ENCODE data around the gene PCK1. TPM values are rescaled to one million over a fixed set of nuclear protein-coding genes. Genes with fewer than 3 reads are reported as not detected.

The PCK1 gene
- total and polyA plus RNA-seq, 2 of the 13 experiments (the other 11 are each of a cell fraction or from before 2014, with no cell fraction given): 6.5 to 12.6 TPM

- TF ChIP-seq GPBP1L1 (CRISPR knock-in tag; IDR thresholded peaks at IDR 0.05) (no peak), ZNF530 (CRISPR knock-in tag; IDR thresholded peaks at IDR 0.05; ENCODE audit: low read depth) (no peak), FOXM1 (CRISPR knock-in tag; IDR thresholded peaks at IDR 0.05) (no peak), ZBTB39 (CRISPR knock-in tag; IDR thresholded peaks at IDR 0.05) (peak; percentile 85; the same call in 1 of the 2 replicates), ATF2 (CRISPR knock-in tag; IDR thresholded peaks at IDR 0.05) (no peak; the same call in 1 of the 2 replicates), HOXD1 (CRISPR knock-in tag; IDR thresholded peaks at IDR 0.05) (no peak), ZNF772 (CRISPR knock-in tag; IDR thresholded peaks at IDR 0.05) (no peak; the same call in 1 of the 2 replicates), ZNF557 (CRISPR knock-in tag; IDR thresholded peaks at IDR 0.05) (no peak), MBD4 (IDR thresholded peaks at IDR 0.05; ENCODE audit: borderline replicate concordance, low read length) (no peak), ZNF253 (CRISPR knock-in tag; IDR thresholded peaks at IDR 0.05; ENCODE audit: borderline replicate concordance) (no peak), ZNF766 (CRISPR knock-in tag; IDR thresholded peaks at IDR 0.05; ENCODE audit: borderline replicate concordance) (no peak), ZNF317 (CRISPR knock-in tag; IDR thresholded peaks at IDR 0.05) (peak; percentile 55; the same call in 1 of the 2 replicates), ZNF678 (CRISPR knock-in tag; IDR thresholded peaks at IDR 0.05) (no peak), NFKBIZ (CRISPR knock-in tag; IDR thresholded peaks at IDR 0.05) (no peak), ZBTB1 (CRISPR knock-in tag; IDR thresholded peaks at IDR 0.05; ENCODE audit: borderline replicate concordance) (no peak), ZNF138 (CRISPR knock-in tag; IDR thresholded peaks at IDR 0.05; ENCODE audit: low read depth) (0 out of 2 replicates have a peak, but pooled peaks have one; percentile 27), GATAD2A (CRISPR knock-in tag; IDR thresholded peaks at IDR 0.05) (peak; percentile 78), SMYD3 (CRISPR knock-in tag; IDR thresholded peaks at IDR 0.05) (peak; percentile 85), PLSCR1 (CRISPR knock-in tag; IDR thresholded peaks at IDR 0.05; ENCODE audit: borderline replicate concordance) (no peak), MTF2 (CRISPR knock-in tag; IDR thresholded peaks at IDR 0.05; ENCODE audit: borderline replicate concordance) (no peak), ZNF558 (CRISPR knock-in tag; IDR thresholded peaks at IDR 0.05; ENCODE audit: borderline replicate concordance) (no peak), CBX2 (IDR thresholded peaks at IDR 0.05; ENCODE audit: low read depth, low read length) (no peak), CBX2 (CRISPR knock-in tag; IDR thresholded peaks at IDR 0.05; ENCODE audit: low read depth) (no peak), ZNF503 (CRISPR knock-in tag; IDR thresholded peaks at IDR 0.05) (no peak; the same call in 1 of the 2 replicates)
Measured at GRCh38 chr20:57589728-57590484, 29.0 kb downstream of the PCK1 start (continued).
